DMS53 (cell line): ENCODE measurements around the gene MAJIN.

Source experiments
- DNase-seq: peaks from one replicate; lab custom pipeline; 2025; lab: John Stamatoyannopoulos, UW

MAJIN gene

GRCh38 chr11:64892411-64892831, 79.5 kb downstream of the MAJIN start:
- DNase-seq: peak; percentile 37

- no peak for DNase-seq
Observed at GRCh38 chr11:64891880-64892279, 80.0 kb downstream of the MAJIN start.

- DNase-seq: no peak
Observed at GRCh38 chr11:64891215-64891848, 80.6 kb downstream of the MAJIN start.

GRCh38 chr11:64890522-64890939, 81.4 kb downstream of the MAJIN start:
- DNase-seq: no peak

- peak; percentile 45 for DNase-seq
Observed at GRCh38 chr11:64888729-64889511, 83.0 kb downstream of the MAJIN start.

- DNase-seq: no peak
Observed at GRCh38 chr11:64888406-64888728, 83.5 kb downstream of the MAJIN start.
